Measurements from ENCODE around the gene PPP1R8. TPM values are rescaled to one million over a fixed set of nuclear protein-coding genes. Genes with fewer than 3 reads are reported as not detected.
A peak's percentile ranks its signal among the peaks of the same experiment; 100 is the strongest.

PPP1R8 gene
- total RNA-seq (10 to 100 TPM; 20.6 to 28.2 (median 24.5) TPM), polyA plus RNA-seq (10 to 100 TPM; 18.5 to 46.1 (median 32.4) TPM)
- long read RNA-seq, donor 1: 0 reads
- long read RNA-seq, donor 2, partial matches to known transcripts: 0 of 1 reads
- long read RNA-seq, donor 2, other reads (novel, unspliced or antisense): 1 of 1 reads

DNA sequence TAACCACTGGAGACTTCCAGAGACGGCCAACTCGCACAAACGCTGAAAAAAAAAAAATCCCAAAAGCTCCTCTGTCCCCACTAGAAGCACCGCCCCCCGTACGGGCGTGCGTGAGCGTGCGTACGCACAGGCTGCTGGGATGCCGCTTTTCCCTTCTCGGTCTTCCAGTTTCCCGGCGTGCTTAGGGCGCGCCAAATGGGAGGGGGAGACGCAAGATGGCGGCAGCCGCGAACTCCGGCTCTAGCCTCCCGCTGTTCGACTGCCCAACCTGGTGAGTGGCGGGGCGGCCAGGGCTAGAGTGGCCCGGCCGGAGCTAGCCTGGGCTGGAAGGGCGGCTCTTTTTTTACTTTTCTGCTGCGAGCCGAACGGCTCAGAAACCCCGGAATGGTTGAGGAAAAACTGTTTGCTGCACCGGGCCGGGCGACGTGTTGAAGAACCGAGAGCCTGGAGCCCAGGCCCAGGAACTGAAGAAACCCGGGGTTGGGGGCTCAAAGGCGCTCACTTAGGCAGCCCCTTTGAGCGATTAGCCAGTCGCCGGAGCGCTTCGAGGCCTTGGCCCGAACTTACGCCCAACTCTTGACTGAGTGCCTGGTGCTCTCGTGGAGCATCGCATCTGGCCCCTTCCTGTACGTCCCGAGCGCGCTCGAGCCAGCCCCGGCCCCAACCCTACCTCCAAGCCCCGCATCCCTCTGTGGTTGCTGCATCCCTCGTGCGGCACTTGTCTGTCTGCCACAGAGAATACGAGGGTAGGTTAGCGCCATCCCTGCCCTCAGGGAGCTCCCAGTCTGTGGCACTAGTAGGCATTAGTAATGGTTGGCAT, at the start of gene PPP1R8:
Gene PPP1R8 (plus strand): TSS at position 162 of the 820 bp plus-strand sequence. CDS start 54 bp downstream, at position 216.
- ATAC-seq (peak; percentile 99 to 100 (median 100)), DNase-seq (peak; percentile 94 to 96)
- Histone ChIP-seq H3K27ac (peak within 1 kb of the TSS; percentile 84), H3K4me1 (peaks cover 30% of the 10 kb centered on the region), H3K9me3 (no peaks in the 10 kb centered on the region), H3K27me3 (ENCODE audit: insufficient read depth in 3 of 3, low read length in 2 of 3) (no peaks in the 10 kb centered on the region), H3K36me3 (ENCODE audit: insufficient read depth in 1 of 2, low read depth in 1 of 2) (peaks cover 3 to 31% of the 10 kb centered on the region in 2 donors), H3K4me3 (peak within 1 kb of the TSS; percentile 92)
- 0 to 1% (median 0%) methylated on average over 52 to 60 of the region's 60 CpGs for WGBS, 3 donors
- intact Hi-C loops (cut with DNase I): no loop called here
- TF ChIP-seq, protein P1, sequence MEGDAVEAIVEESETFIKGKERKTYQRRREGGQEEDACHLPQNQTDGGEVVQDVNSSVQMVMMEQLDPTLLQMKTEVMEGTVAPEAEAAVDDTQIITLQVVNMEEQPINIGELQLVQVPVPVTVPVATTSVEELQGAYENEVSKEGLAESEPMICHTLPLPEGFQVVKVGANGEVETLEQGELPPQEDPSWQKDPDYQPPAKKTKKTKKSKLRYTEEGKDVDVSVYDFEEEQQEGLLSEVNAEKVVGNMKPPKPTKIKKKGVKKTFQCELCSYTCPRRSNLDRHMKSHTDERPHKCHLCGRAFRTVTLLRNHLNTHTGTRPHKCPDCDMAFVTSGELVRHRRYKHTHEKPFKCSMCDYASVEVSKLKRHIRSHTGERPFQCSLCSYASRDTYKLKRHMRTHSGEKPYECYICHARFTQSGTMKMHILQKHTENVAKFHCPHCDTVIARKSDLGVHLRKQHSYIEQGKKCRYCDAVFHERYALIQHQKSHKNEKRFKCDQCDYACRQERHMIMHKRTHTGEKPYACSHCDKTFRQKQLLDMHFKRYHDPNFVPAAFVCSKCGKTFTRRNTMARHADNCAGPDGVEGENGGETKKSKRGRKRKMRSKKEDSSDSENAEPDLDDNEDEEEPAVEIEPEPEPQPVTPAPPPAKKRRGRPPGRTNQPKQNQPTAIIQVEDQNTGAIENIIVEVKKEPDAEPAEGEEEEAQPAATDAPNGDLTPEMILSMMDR (IDR thresholded peaks at IDR 0.05): no peak

DNA sequence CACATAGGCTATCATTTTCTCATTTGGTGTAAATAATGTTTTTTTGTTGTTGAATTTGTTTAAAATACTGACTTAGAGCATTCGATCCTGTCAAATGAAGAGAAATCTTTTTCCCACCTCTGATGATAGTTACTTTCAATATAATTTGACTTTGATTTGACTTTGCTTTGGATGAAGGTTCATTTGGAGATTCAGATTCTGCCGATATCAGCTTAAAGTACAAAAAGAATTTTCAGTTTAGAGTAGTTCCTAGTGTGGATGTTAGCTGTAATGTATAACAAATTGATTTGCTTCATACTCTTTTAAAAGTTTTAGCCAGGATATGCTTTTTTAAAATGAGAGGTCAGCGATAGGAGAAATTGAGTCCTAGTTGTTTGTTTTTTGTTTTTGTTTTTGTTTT, 47.6 kb upstream of the PPP1R8 start:
- DNase-seq (no peak), ATAC-seq (no peak)
- TF ChIP-seq, protein P1 (IDR thresholded peaks at IDR 0.05): no peak
- no peaks in the 10 kb centered on the region for H3K9me3 ChIP-seq
- no peak overlapping the region for H3K4me3 ChIP-seq
- H3K27me3 ChIP-seq (ENCODE audit: insufficient read depth in 3 of 3, low read length in 2 of 3): no peaks in the 10 kb centered on the region
- intact Hi-C loops (cut with DNase I): no loop called here
- H3K27ac ChIP-seq: no peak overlapping the region
- H3K4me1 ChIP-seq: peaks cover 10% of the 10 kb centered on the region
- WGBS, 3 donors: 75 to 88% (median 87%) methylated on average over 3 of the region's 3 CpGs
- no peaks in the 10 kb centered on the region for H3K36me3 ChIP-seq (ENCODE audit: insufficient read depth in 1 of 2, low read depth in 1 of 2)

DNA sequence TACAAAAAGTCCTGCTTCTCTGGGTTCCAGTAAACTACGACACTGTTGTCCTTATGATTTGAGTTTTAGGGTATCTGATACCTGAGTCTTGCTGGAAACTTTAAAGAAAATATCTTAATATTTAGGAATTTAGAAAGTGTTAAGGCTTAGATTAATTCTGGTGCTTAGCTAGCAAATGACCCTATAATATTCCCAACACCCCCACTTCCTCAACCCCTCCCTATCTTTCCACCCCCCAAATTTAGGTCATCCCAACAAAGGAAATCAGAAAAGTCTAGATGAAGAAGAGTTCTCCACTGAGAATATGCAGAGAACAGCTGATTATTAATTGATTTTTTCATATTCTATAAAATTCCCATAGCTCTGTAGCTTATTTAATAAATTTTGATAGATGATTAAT, 45.9 kb upstream of the PPP1R8 start:
- no peak overlapping the region for H3K4me3 ChIP-seq
- ATAC-seq: no peak
- TF ChIP-seq, protein P1 (IDR thresholded peaks at IDR 0.05): no peak
- WGBS, 3 donors: 97 to 100% (median 99%) methylated on average over 1 of the region's 1 CpG
- H3K27me3 ChIP-seq (ENCODE audit: insufficient read depth in 3 of 3, low read length in 2 of 3): no peaks in the 10 kb centered on the region
- H3K36me3 ChIP-seq (ENCODE audit: insufficient read depth in 1 of 2, low read depth in 1 of 2): peaks cover 0 to under 1% of the 10 kb centered on the region in 2 donors
- H3K4me1 ChIP-seq: peaks cover 28% of the 10 kb centered on the region
- no peaks in the 10 kb centered on the region for H3K9me3 ChIP-seq
- intact Hi-C loops (cut with DNase I): no loop called here
- no peak overlapping the region for H3K27ac ChIP-seq
- DNase-seq: no peak

- no peak for DNase-seq
- Histone ChIP-seq H3K4me3 (no peak overlapping the region), H3K9me3 (no peaks in the 10 kb centered on the region), H3K4me1 (peaks cover 35% of the 10 kb centered on the region), H3K36me3 (ENCODE audit: insufficient read depth in 1 of 2, low read depth in 1 of 2) (peaks cover 0 to 13% of the 10 kb centered on the region in 2 donors), H3K27me3 (ENCODE audit: insufficient read depth in 3 of 3, low read length in 2 of 3) (no peaks in the 10 kb centered on the region), H3K27ac (no peak overlapping the region)
- TF ChIP-seq, protein P1 (IDR thresholded peaks at IDR 0.05): no peak
- intact Hi-C loops (cut with DNase I): no loop called here
- ATAC-seq: no peak
These were observed 44.7 kb upstream of the PPP1R8 start for GRCh38 chr1:27785781-27786455.
